ENCODE measurements around the gene SYT9. TPM values are rescaled to one million over a fixed set of nuclear protein-coding genes. Genes with fewer than 3 reads are reported as not detected.
"Not testable (repeated sequence)": the region's sequence is repeated elsewhere in the genome, so short reads cannot be mapped to it uniquely, and the experiment has no call there.

Gene SYT9
- total RNA-seq, 3 donors from 2014 or later (not counting 1 experiment from before 2014, with no cell fraction given), result not detected

- H3K4me3 ChIP-seq (ENCODE audit: low read length), result peak overlapping the region; percentile 98
- H3K4me1 ChIP-seq (ENCODE audit: control insufficient read depth, insufficient read depth, low read length), result peaks cover 23% of the 10 kb centered on the region
- H3K27ac Mint-ChIP-seq, result peak overlapping the region; percentile 90
- H3K9me3 Mint-ChIP-seq, result no peaks in the 10 kb centered on the region
- DNase-seq (peak; percentile 24 to 49), ATAC-seq (no peak)
- intact Hi-C loops (cut with micrococcal nuclease), result loop anchor here (10.0 kb wide), 1 partner anchor 471 kb away; the partner anchor contains the start of gene EIF3F
- H3K36me3 Mint-ChIP-seq, result no peaks in the 10 kb centered on the region
- no peaks in the 10 kb centered on the region for H3K9me3 ChIP-seq (ENCODE audit: control insufficient read depth, insufficient read depth, low read length)
- peaks cover 3% of the 10 kb centered on the region for H3K27me3 ChIP-seq (ENCODE audit: control insufficient read depth, insufficient read depth, low read length)
- peaks cover 12 to 46% of the 10 kb centered on the region in 2 donors for H3K4me1 Mint-ChIP-seq
- no peaks in the 10 kb centered on the region for H3K36me3 ChIP-seq (ENCODE audit: control insufficient read depth, insufficient read depth, low read length)
- peak overlapping the region; percentile 99 for H3K27ac ChIP-seq (ENCODE audit: low read length)
- WGBS (ENCODE audit: insufficient coverage), result 3% methylated on average over 31 of the region's 31 CpGs
- H3K4me3 Mint-ChIP-seq, result peak overlapping the region; percentile 96
- no peak for TF ChIP-seq CTCF (IDR thresholded peaks at IDR 0.05)
- H3K27me3 Mint-ChIP-seq (ENCODE audit: low read depth in 2 of 2), result no peaks in the 10 kb centered on the region
Observed at GRCh38 chr11:7514099-7514591, 262.4 kb downstream of the SYT9 start.

GRCh38 chr11:7515447-7515886 is 263.8 kb downstream of the SYT9 start:
- Mint-ChIP-seq H3K36me3 (no peaks in the 10 kb centered on the region), H3K27me3 (ENCODE audit: low read depth in 2 of 2) (no peaks in the 10 kb centered on the region), H3K4me3 (peak overlapping the region; percentile 13), H3K4me1 (peaks cover 12 to 48% of the 10 kb centered on the region in 2 donors), H3K27ac (no peak overlapping the region), H3K9me3 (no peaks in the 10 kb centered on the region)
- peaks cover 3% of the 10 kb centered on the region for H3K27me3 ChIP-seq (ENCODE audit: control insufficient read depth, insufficient read depth, low read length)
- 94% methylated on average over 1 of the region's 1 CpG for WGBS (ENCODE audit: insufficient coverage)
- peaks cover 32% of the 10 kb centered on the region for H3K4me1 ChIP-seq (ENCODE audit: control insufficient read depth, insufficient read depth, low read length)
- intact Hi-C loops (cut with micrococcal nuclease), result loop anchor here (10.0 kb wide), 1 partner anchor 469 kb away; the partner anchor contains the start of gene EIF3F
- H3K36me3 ChIP-seq (ENCODE audit: control insufficient read depth, insufficient read depth, low read length), result no peaks in the 10 kb centered on the region
- DNase-seq, result peak in 1 of 2 donors; percentile 4
- no peaks in the 10 kb centered on the region for H3K9me3 ChIP-seq (ENCODE audit: control insufficient read depth, insufficient read depth, low read length)
- H3K4me3 ChIP-seq (ENCODE audit: low read length), result no peak overlapping the region
- H3K27ac ChIP-seq (ENCODE audit: low read length), result no peak overlapping the region
- TF ChIP-seq CTCF (IDR thresholded peaks at IDR 0.05), result no peak
- no peak for ATAC-seq

- 84% methylated on average over 12 of the region's 12 CpGs for WGBS (ENCODE audit: insufficient coverage)
- peaks cover 37% of the 10 kb centered on the region for H3K4me1 ChIP-seq (ENCODE audit: control insufficient read depth, insufficient read depth, low read length)
- Mint-ChIP-seq H3K27me3 (ENCODE audit: low read depth in 2 of 2) (no peaks in the 10 kb centered on the region), H3K4me3 (no peak overlapping the region), H3K9me3 (no peaks in the 10 kb centered on the region), H3K36me3 (no peaks in the 10 kb centered on the region), H3K4me1 (peaks cover 12 to 48% of the 10 kb centered on the region in 2 donors), H3K27ac (no peak overlapping the region)
- H3K27me3 ChIP-seq (ENCODE audit: control insufficient read depth, insufficient read depth, low read length), result peaks cover 3% of the 10 kb centered on the region
- intact Hi-C loops (cut with micrococcal nuclease), result loop anchor here (10.0 kb wide), 1 partner anchor 468 kb away; the partner anchor contains the start of gene EIF3F
- DNase-seq (peak in 1 of 2 donors; percentile 51), ATAC-seq (no peak)
- TF ChIP-seq CTCF (IDR thresholded peaks at IDR 0.05), result no peak
- H3K4me3 ChIP-seq (ENCODE audit: low read length), result no peak overlapping the region
- H3K9me3 ChIP-seq (ENCODE audit: control insufficient read depth, insufficient read depth, low read length), result no peaks in the 10 kb centered on the region
- H3K27ac ChIP-seq (ENCODE audit: low read length), result no peak overlapping the region
- no peaks in the 10 kb centered on the region for H3K36me3 ChIP-seq (ENCODE audit: control insufficient read depth, insufficient read depth, low read length)
Observed at GRCh38 chr11:7516475-7516874, 264.8 kb downstream of the SYT9 start.

GRCh38 chr11:7517743-7518142 is 266.0 kb downstream of the SYT9 start:
- peaks cover 39% of the 10 kb centered on the region for H3K4me1 ChIP-seq (ENCODE audit: control insufficient read depth, insufficient read depth, low read length)
- not testable (repeated sequence) for H3K4me3 Mint-ChIP-seq; H3K27ac Mint-ChIP-seq; H3K27me3 ChIP-seq (ENCODE audit: control insufficient read depth, insufficient read depth, low read length); H3K27ac ChIP-seq (ENCODE audit: low read length); H3K36me3 ChIP-seq (ENCODE audit: control insufficient read depth, insufficient read depth, low read length); H3K4me3 ChIP-seq (ENCODE audit: low read length); H3K36me3 Mint-ChIP-seq; H3K27me3 Mint-ChIP-seq (ENCODE audit: low read depth in 2 of 2); H3K9me3 Mint-ChIP-seq; DNase-seq; ATAC-seq; H3K9me3 ChIP-seq (ENCODE audit: control insufficient read depth, insufficient read depth, low read length)
- WGBS (ENCODE audit: insufficient coverage), result 94% methylated on average over 13 of the region's 13 CpGs
- intact Hi-C loops (cut with micrococcal nuclease), result loop anchor here (10.0 kb wide), 1 partner anchor 467 kb away; the partner anchor contains the start of gene EIF3F
- peaks cover 4 to 41% of the 10 kb centered on the region in 2 donors for H3K4me1 Mint-ChIP-seq

Other genes with a start within 250 kb of the SYT9 start
- gene ZNF214, start 231.6 kb upstream of the SYT9 start, total RNA-seq, result not detected
- gene NLRP14, start 231.4 kb upstream of the SYT9 start, total RNA-seq, result not detected
- gene RBMXL2, start 162.9 kb upstream of the SYT9 start, total RNA-seq, result not detected
- not detected for gene OLFML1, start 233.6 kb downstream of the SYT9 start, total RNA-seq